ENCODE measurements around the gene TPD52L2.

TPD52L2 gene

DNA sequence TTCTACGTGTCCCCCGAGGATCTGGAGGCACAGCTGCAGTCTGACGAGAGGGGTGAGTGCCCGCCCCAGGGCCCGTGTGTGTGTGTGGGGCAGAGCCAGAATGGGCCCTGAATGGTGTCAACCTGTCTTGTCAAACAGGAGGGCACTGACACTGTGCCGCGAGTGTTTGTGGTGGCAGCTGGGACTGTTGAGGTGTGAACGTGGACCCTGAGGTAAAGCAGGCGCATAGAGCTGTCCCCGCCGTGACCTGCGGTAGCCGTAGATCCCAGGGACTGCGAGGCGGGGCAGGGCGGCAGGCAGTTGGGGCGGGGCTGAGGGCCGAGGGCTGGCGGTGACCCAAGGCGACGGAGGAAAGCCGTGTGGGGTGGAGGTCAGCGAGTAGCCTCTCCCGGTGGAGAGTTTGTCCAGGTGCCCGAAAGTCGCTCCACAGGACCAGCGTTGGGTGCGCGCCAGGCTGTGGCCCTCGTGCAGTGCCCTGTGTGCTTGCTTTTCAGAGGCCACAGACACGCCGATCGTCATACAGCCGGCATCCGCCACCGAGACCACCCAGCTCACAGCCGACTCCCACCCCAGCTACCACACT is 66.0 kb downstream of the TPD52L2 start:
- DNase-seq (ENCODE audit: low read depth in 3 of 3) = no peak

GRCh38 chr20:63931735-63932134 is 66.7 kb downstream of the TPD52L2 start:
- no peak for DNase-seq (ENCODE audit: low read depth in 3 of 3)

DNA sequence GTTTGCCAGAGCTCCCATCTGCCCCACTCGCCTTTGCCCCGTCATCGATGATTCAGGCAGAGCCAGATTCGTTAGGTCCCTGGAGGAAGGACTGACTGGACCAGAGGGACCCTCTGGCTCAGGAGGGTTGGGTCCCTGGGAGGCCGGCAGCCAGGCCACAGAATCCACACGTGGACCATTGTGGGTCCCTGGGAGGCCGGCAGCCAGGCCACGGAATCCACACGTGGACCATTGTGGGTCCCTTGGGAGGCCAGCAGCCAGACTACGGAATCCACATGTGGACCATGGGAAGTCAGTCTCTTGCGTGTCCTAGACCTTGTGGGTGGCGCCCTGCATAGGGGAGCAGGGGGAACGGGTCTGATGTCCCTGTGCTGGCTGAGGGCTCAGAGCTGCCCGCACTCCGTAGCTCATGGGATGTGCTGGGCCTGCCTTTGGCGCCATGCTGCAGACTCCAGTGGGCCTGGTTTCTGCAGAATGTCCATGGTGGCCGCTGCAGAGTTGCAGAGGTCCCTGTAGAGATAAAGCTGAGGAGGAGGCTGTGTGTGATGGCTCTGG is 67.6 kb downstream of the TPD52L2 start:
- DNase-seq (ENCODE audit: low read depth in 3 of 3) = no peak

GRCh38 chr20:63933646-63934045 is 68.6 kb downstream of the TPD52L2 start:
- DNase-seq (ENCODE audit: low read depth in 3 of 3) = no peak

DNA sequence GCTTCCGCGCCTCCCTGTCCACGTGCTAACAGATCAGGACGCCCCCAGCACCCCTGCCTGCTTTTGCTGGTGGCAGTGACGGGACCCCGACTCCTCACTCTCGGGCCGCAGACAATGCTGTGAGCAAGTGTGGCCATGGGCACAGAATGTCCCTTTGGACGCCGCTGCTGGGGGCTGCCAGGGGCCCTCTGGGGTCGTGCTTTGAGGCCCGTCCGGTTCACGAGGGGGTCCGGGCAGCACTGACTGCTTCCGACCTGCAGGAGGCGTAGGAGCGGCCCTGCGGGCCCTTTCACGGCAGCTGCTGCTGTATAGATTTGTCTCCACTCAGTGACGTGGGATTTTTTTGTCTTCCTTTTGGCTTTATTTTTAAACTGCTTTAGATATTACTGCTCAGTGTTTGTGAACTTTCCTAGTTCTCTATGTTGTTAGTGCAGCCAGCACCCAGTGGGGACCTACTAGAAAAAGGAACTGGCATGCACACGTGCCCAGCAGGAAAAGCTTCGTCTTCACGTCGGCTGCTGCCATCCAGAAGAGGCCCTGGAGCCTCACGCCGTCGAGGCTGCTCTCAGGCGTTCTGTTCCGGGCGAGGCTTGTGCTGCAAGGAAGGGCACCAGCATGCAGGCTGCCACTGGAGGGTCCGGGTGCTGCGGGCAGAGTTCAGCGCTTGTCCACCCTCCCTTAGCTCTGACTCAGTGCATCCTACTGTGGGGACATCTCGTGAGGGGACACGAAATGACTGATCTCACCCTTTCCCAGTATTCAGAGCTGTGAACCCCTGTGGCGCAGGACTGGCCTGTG is 69.4 kb downstream of the TPD52L2 start:
- DNase-seq (ENCODE audit: low read depth in 3 of 3) = no peak

DNA sequence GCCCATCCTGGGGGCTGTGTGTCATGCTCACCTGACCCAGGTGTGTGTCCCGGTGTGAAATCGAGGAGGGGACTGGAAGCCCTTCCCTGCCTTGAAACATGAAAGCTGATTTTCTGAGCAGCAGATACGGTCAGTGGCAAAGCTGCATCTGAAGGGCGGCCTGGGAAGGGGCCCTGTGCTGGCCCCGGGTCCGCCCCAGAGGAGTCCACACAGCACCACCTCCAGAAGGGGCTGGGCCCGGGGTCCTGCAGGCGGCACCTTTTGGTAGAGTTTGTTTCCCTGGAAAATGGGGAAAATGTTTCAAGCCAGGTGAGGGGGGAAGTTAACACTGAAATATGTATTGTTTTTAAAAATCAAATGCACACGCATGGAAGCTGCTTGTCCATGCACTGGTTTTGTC is 70.4 kb downstream of the TPD52L2 start:
- no peak for DNase-seq (ENCODE audit: low read depth in 3 of 3)

DNA sequence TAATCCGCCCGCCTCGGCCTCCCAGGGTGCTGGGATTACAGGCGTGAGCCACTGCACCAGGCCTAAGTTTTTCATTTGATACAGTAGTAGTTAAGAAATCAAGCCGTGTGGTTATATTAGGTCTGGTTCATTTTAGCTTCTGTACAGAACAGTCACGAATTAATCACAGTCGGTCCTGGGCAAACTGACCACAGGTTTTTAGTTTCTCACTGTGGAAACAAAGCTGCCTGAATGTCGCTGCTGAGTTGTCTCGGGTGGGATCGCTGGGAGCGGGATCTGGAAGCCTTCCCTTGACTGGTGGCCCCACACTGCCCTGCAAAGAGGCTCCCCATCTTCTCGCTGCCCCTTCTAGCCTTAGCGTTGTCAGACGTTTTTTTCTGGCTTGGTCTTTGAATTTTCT is 72.5 kb downstream of the TPD52L2 start:
- no peak for DNase-seq (ENCODE audit: low read depth in 3 of 3)

- no peak for DNase-seq (ENCODE audit: low read depth in 3 of 3)
Observed at GRCh38 chr20:63939061-63939935, 74.2 kb downstream of the TPD52L2 start.

GRCh38 chr20:63940071-63940471 is 75.0 kb downstream of the TPD52L2 start:
- DNase-seq (ENCODE audit: low read depth in 3 of 3) = no peak

DNA sequence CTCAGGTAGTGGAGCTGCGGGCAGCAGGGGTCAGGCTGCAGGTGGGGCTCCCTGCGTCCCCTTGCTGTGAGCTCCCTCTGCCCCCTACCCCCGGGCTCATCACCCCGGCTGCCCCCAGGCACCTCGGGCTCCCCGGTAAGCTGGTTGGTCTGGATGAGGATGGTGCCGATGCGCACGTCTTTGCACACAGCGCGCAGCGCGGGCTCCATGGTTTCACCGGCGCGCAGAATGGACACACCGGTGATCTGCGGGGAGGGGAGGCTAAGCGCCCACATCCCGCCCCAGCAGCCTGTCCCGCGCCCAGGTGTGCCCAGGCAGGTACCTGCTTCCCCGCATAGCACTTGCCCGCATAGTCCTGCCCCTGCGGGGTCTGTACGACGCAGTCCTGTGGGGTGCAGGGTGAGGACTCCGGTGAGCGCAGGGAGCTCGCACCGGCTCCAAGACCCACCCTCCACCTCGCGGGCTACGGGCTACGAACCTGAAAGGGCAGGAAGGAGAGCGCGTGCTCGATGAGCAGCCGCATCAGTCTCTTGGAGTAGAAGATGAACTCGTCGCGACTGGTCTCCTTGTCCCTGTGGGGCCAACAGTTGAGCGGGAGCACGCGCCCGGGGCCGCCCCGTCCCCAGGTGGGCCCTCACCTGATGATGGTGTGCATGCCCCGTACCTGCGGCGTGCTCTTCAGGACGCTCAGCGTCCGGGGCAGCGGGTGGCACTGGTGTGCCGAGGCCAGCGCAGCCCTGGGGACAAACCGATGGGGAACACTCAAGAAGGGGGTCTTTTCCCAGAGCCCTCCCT is 75.6 kb downstream of the TPD52L2 start:
- no peak for DNase-seq (ENCODE audit: low read depth in 3 of 3)
